ENCODE data around the gene RASSF3.

- TF ChIP-seq CTCF (IDR thresholded peaks at IDR 0.05): no peak
- no peak for TF ChIP-seq POLR2A (IDR thresholded peaks at IDR 0.05)
Measured at GRCh38 chr12:64621257-64621942, 11.1 kb downstream of the RASSF3 start.

Measured in heart left ventricle (tissue), 13 donors.